IMR-90 (cell line): Measurements from ENCODE around the gene EREG. TPM values are rescaled to one million over a fixed set of nuclear protein-coding genes. Genes with fewer than 3 reads are reported as not detected.

Source experiments
- ATAC-seq: fragments of 200-7000 bp; cut with Tn5 transposase; 2 replicates; pipeline ENCODE4 v1.9.1; 2020; ENCODE audit warnings: low read depth, mild to moderate bottlenecking, moderate library complexity
- BruUV-seq: library from RNA; stranded (reverse); fragments of 400-500 nt; replicated peaks from 2 replicates; lab custom pipeline; 2021; lab: Mats Ljungman, UMichigan
- CTCF ChIA-PET: fragments of 300-600 bp; formaldehyde crosslinking; extraction: SDS; loops from one replicate; lab custom pipeline; 2021; ENCODE audit warnings: antibody characterized with exemption; lab: Yijun Ruan, JAX
- POLR2A ChIA-PET: fragments of 300-600 bp; sonication (Branson Sonifier 250); formaldehyde crosslinking; loops from one replicate; lab custom pipeline; 2022; ENCODE audit warnings: antibody characterized with exemption; ENCODE audit not compliant: unreplicated experiment; lab: Charles Lee
- DNase-seq: peaks from one replicate; pipeline ENCODE4 v3.0.0; 2013
- H2AFZ ChIP-seq: replicated peaks from 2 replicates; pipeline ENCODE3; 2013; ENCODE audit warnings: low read length, mild to moderate bottlenecking; ENCODE audit not compliant: poor library complexity
- H2AK5ac ChIP-seq: 2 replicates; pipeline ENCODE4 v1.6.1; 2013; ENCODE audit warnings: low read depth, low read length, inconsistent platforms
- H2AK9ac ChIP-seq: replicated peaks from 2 replicates; pipeline ENCODE3; 2013; ENCODE audit warnings: mild to moderate bottlenecking, low read depth, low read length, moderate library complexity; ENCODE audit not compliant: poor library complexity
- H2BK120ac ChIP-seq: 2 replicates; pipeline ENCODE4 v1.6.1; 2013; ENCODE audit warnings: low read depth, low read length, inconsistent platforms
- H2BK15ac ChIP-seq: 3 replicates; pipeline ENCODE4 v1.6.1; 2013; ENCODE audit warnings: low read depth, low read length, inconsistent platforms
- H2BK20ac ChIP-seq: 2 replicates; pipeline ENCODE4 v1.6.1; 2013; ENCODE audit warnings: low read depth, mild to moderate bottlenecking, inconsistent platforms, low read length, moderate library complexity
- H2BK5ac ChIP-seq: 2 replicates; pipeline ENCODE4 v1.6.1; 2013; ENCODE audit warnings: mild to moderate bottlenecking, low read depth, low read length, inconsistent platforms; ENCODE audit not compliant: poor library complexity, severe bottlenecking
- H3K14ac ChIP-seq: replicated peaks from 2 replicates; pipeline ENCODE4 v1.6.1; 2013; ENCODE audit warnings: low read depth, low read length, inconsistent platforms
- H3K18ac ChIP-seq: 2 replicates; pipeline ENCODE4 v1.6.1; 2013; ENCODE audit warnings: low read depth, low read length, control low read depth
- H3K23ac ChIP-seq: 2 replicates; pipeline ENCODE4 v1.6.1; 2013; ENCODE audit warnings: low read depth, low read length, inconsistent platforms
- H3K27ac ChIP-seq: 2 replicates; pipeline ENCODE4 v1.5.1; 2013; ENCODE audit warnings: mild to moderate bottlenecking, control low read depth, low read length; ENCODE audit not compliant: insufficient read depth
- H3K27me3 ChIP-seq: 2 replicates; pipeline ENCODE4 v1.6.1; 2013; ENCODE audit warnings: low read length; ENCODE audit not compliant: control insufficient read depth, insufficient read depth
- H3K36me3 ChIP-seq: 2 replicates; pipeline ENCODE4 v1.6.1; 2013; ENCODE audit warnings: low read length, mixed read lengths; ENCODE audit not compliant: control insufficient read depth, insufficient read depth
- H3K4ac ChIP-seq: 2 replicates; pipeline ENCODE4 v1.6.1; 2013; ENCODE audit warnings: low read depth, low read length, inconsistent platforms
- H3K4me1 ChIP-seq: 2 replicates; pipeline ENCODE4 v1.6.1; 2013; ENCODE audit warnings: low read length, mixed read lengths; ENCODE audit not compliant: control insufficient read depth, insufficient read depth
- H3K4me2 ChIP-seq: 2 replicates; pipeline ENCODE4 v1.6.1; 2013; ENCODE audit warnings: low read depth, mild to moderate bottlenecking, control low read depth, low read length, moderate library complexity
- H3K4me3 ChIP-seq: 2 replicates; pipeline ENCODE4 v1.5.1; 2013; ENCODE audit warnings: low read depth, mild to moderate bottlenecking, control low read depth, low read length, moderate library complexity; ENCODE audit not compliant: insufficient read depth
- H3K56ac ChIP-seq: 2 replicates; pipeline ENCODE4 v1.6.1; 2013; ENCODE audit warnings: low read length, inconsistent platforms; ENCODE audit not compliant: insufficient read depth; ENCODE audit errors: extremely low read depth
- H3K79me1 ChIP-seq, 2 experiments: 2 replicates each; pipeline ENCODE4 v1.6.1; 2013; ENCODE audit warnings: low read length in 2 of 2, inconsistent platforms in 1 of 2, low read depth in 1 of 2
- H3K9ac ChIP-seq: 2 replicates; pipeline ENCODE4 v1.6.1; 2013; ENCODE audit warnings: low read depth, low read length, control low read depth
- H3K9me1 ChIP-seq: 2 replicates; pipeline ENCODE4 v1.6.1; 2013; ENCODE audit warnings: low read length, inconsistent platforms; ENCODE audit not compliant: insufficient read depth
- H3K9me3 ChIP-seq: 2 replicates; pipeline ENCODE4 v1.6.1; 2013; ENCODE audit warnings: low read length; ENCODE audit not compliant: control insufficient read depth, insufficient read depth
- H4K20me1 ChIP-seq: 2 replicates; pipeline ENCODE4 v1.6.1; 2013; ENCODE audit warnings: low read length, inconsistent platforms; ENCODE audit not compliant: insufficient read depth
- H4K5ac ChIP-seq: 2 replicates; pipeline ENCODE4 v1.6.1; 2013; ENCODE audit warnings: mild to moderate bottlenecking, low read depth, low read length, control low read depth
- H4K8ac ChIP-seq, 2 experiments: 2 replicates each; pipeline ENCODE4 v1.6.1; 2013; ENCODE audit warnings: low read depth in 2 of 2, low read length in 2 of 2, control low read depth in 1 of 2, inconsistent platforms in 1 of 2
- H4K91ac ChIP-seq: 2 replicates; pipeline ENCODE4 v1.6.1; 2013; ENCODE audit warnings: low read depth, low read length, inconsistent platforms; ENCODE audit not compliant: insufficient read depth
- CHD1 ChIP-seq: IDR thresholded peaks from 2 replicates; pipeline ENCODE4 v1.6.1; 2012; ENCODE audit warnings: low read depth, low read length, improper control_type of control experiment
- CTCF ChIP-seq: conservative IDR thresholded peaks from 2 replicates; pipeline ENCODE4 v1.5.1; 2012; ENCODE audit warnings: mild to moderate bottlenecking, low read depth, low read length, improper control_type of control experiment
- FOS ChIP-seq: fragments of 150-350 bp; IDR thresholded peaks from 2 replicates; pipeline ENCODE4 v1.6.1; 2016; ENCODE audit warnings: low read depth, low read length
- MAFK ChIP-seq: IDR thresholded peaks from 2 replicates; pipeline ENCODE4 v1.6.1; 2012; ENCODE audit warnings: low read depth, low read length, improper control_type of control experiment
- MAZ ChIP-seq: IDR thresholded peaks from 2 replicates; pipeline ENCODE4 v1.6.1; 2012; ENCODE audit warnings: low read depth, mild to moderate bottlenecking, low read length, improper control_type of control experiment, moderate library complexity, borderline replicate concordance
- NFE2L2 ChIP-seq: fragments of 150-350 bp; IDR thresholded peaks from 2 replicates; pipeline ENCODE4 v1.6.1; 2016; ENCODE audit warnings: low read depth, mild to moderate bottlenecking, low read length
- POLR2A ChIP-seq: IDR thresholded peaks from 2 replicates; pipeline ENCODE4 v1.6.1; 2012; ENCODE audit warnings: mild to moderate bottlenecking, low read depth, low read length
- RAD21 ChIP-seq: IDR thresholded peaks from 2 replicates; pipeline ENCODE4 v1.6.1; 2012; ENCODE audit warnings: low read length, improper control_type of control experiment
- RCOR1 ChIP-seq: IDR thresholded peaks from 2 replicates; pipeline ENCODE4 v1.6.1; 2012; ENCODE audit warnings: mild to moderate bottlenecking, low read length, improper control_type of control experiment; ENCODE audit not compliant: insufficient replicate concordance
- RFX5 ChIP-seq: IDR thresholded peaks from 2 replicates; pipeline ENCODE4 v1.8.0; 2012; ENCODE audit warnings: low read depth, mild to moderate bottlenecking, low read length, moderate library complexity
- USF2 ChIP-seq: fragments of 150-350 bp; IDR thresholded peaks from 2 replicates; pipeline ENCODE4 v1.6.1; 2017; ENCODE audit warnings: mild to moderate bottlenecking, antibody characterized with exemption, low read length, low read depth
- WGBS, 2 experiments: methylation state at CpG; one replicate each; pipeline versions ENCODE4 v1.1.5 to v1.1.7; 2013; ENCODE audit warnings: missing lambda C conversion rate in 2 of 2; ENCODE audit not compliant: insufficient read length in 1 of 2; ENCODE audit errors: extremely low coverage in 2 of 2; 5-methylcytosine and 5-hydroxymethylcytosine counted together
- dilution Hi-C: fragments of 300-500 bp; cut with HindIII; formaldehyde crosslinking; loops from one replicate; pipeline ENCODE4 v1.14.3; 2018; ENCODE audit warnings: low sequenced_read_pairs; ENCODE audit not compliant: unreplicated experiment
- in situ Hi-C: fragments of 300-500 bp; cut with MboI; formaldehyde crosslinking; loops from 3 replicates; pipeline ENCODE4 v1.14.3; 2019; ENCODE audit warnings: low sequenced_read_pairs, inconsistent platforms, mixed read lengths
- intact Hi-C: fragments of 100-400 bp; cut with micrococcal nuclease; formaldehyde crosslinking; loops from 2 replicates; pipeline ENCODE4 v1.10.0; 2022
- polyA plus RNA-seq, 3 experiments: library from polyadenylated mRNA; depleted of rRNA; stranded (reverse); fragments of >200 nt; gene quantifications; 2 replicates each; pipeline ENCODE4 v1.2.3, GENCODE V29; 2012; ENCODE audit warnings: low replicate concordance in 1 of 3
- total RNA-seq: library from RNA; depleted of rRNA; stranded (reverse); fragments of >200 nt; gene quantifications from 2 replicates; pipeline ENCODE4 v1.2.3, GENCODE V29; 2012

The EREG gene
- total and polyA plus RNA-seq, 2 of the 4 experiments (the other 2 are of a cell fraction) = 0.26 to 0.36 TPM

GRCh38 chr4:74402692-74403456 lies 37.9 kb downstream of the EREG start:
- no peaks in the 10 kb centered on the region for H3K79me1 ChIP-seq
- ATAC-seq (no peak), DNase-seq (no peak)
- intact Hi-C loops (no loop called here), dilution Hi-C loops (no loop called here), in situ Hi-C loops (no loop called here)
- H2AFZ ChIP-seq = no peak overlapping the region
- no peak overlapping the region for H3K18ac ChIP-seq
- ChIA-PET POLR2A (no interaction called here), CTCF (no interaction called here)
- no peak overlapping the region for H2BK20ac ChIP-seq
- no peak overlapping the region for H2AK5ac ChIP-seq
- no peak overlapping the region for H2AK9ac ChIP-seq
- H3K36me3 ChIP-seq = no peaks in the 10 kb centered on the region
- H3K27me3 ChIP-seq = no peaks in the 10 kb centered on the region
- no peak overlapping the region for H3K9ac ChIP-seq
- H2BK120ac ChIP-seq = no peak overlapping the region
- no peak overlapping the region for H3K23ac ChIP-seq
- BruUV-seq = no TSS peak
- H3K56ac ChIP-seq = no peak overlapping the region
- H3K27ac ChIP-seq = no peak overlapping the region
- no peak overlapping the region for H3K14ac ChIP-seq
- no peak overlapping the region for H4K91ac ChIP-seq
- TF ChIP-seq RCOR1 (no peak), CHD1 (no peak), MAZ (no peak), FOS (no peak), POLR2A (no peak), MAFK (no peak), NFE2L2 (no peak), USF2 (no peak), RAD21 (no peak), CTCF (no peak), RFX5 (no peak)
- no peaks in the 10 kb centered on the region for H4K20me1 ChIP-seq
- H4K8ac ChIP-seq = no peak overlapping the region
- H4K5ac ChIP-seq = no peak overlapping the region
- H3K9me3 ChIP-seq = no peaks in the 10 kb centered on the region
- no peak overlapping the region for H3K4me2 ChIP-seq
- H3K4me1 ChIP-seq = 0 out of 2 replicates have a peak, but pooled peaks cover 2% of the 10 kb centered on the region
- no CpG with 5 or more reads among the region's 5 CpGs for WGBS, 2 experiments
- no peaks in the 10 kb centered on the region for H3K9me1 ChIP-seq
- H2BK15ac ChIP-seq = no peak overlapping the region
- H3K4ac ChIP-seq = no peak overlapping the region
- no peak overlapping the region for H3K4me3 ChIP-seq
- no peak overlapping the region for H2BK5ac ChIP-seq
